ENCODE data around the gene CCDC85C.

The CCDC85C gene

DNA sequence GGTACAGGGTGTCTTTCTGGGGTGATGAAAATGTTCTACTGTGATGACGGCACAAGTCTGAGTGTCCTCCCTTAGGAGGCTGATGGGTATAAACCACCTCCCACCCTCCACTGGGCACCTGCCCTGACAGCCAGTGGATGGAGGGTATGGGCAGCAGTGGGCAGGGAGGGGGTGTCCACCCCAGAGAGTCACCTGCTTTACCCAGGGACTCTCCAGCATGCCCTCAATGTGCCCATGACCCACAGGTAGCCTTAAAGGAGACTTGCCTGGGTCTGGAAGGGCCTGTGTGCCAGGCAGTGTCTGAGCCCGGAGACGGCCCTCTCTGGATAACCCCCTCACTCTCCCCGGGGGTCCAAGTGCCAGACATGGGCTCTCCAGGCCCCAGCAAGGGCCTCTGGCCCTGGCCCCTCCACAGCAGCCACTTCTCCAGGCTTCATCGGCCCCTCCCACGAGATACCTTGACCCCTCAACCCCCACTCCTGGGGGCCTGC is 84.0 kb downstream of the CCDC85C start:
- H3K4me1 ChIP-seq, result peaks cover 0 to 28% (median 0%) of the 10 kb centered on the region in 4 donors
- intact Hi-C loops (cut with DNase I; ENCODE audit: low total_unique reads), result loop anchor here (2.0 to 5.0 kb wide), 2 partner anchors 111 to 367 kb away; no protein-coding TSS in a partner anchor
- H3K4me3 ChIP-seq, result no peak overlapping the region
- peak in 1 of 2 donors; percentile 35 for DNase-seq
- TF ChIP-seq, protein P1, sequence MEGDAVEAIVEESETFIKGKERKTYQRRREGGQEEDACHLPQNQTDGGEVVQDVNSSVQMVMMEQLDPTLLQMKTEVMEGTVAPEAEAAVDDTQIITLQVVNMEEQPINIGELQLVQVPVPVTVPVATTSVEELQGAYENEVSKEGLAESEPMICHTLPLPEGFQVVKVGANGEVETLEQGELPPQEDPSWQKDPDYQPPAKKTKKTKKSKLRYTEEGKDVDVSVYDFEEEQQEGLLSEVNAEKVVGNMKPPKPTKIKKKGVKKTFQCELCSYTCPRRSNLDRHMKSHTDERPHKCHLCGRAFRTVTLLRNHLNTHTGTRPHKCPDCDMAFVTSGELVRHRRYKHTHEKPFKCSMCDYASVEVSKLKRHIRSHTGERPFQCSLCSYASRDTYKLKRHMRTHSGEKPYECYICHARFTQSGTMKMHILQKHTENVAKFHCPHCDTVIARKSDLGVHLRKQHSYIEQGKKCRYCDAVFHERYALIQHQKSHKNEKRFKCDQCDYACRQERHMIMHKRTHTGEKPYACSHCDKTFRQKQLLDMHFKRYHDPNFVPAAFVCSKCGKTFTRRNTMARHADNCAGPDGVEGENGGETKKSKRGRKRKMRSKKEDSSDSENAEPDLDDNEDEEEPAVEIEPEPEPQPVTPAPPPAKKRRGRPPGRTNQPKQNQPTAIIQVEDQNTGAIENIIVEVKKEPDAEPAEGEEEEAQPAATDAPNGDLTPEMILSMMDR (IDR thresholded peaks at IDR 0.05), result no peak
- no peaks in the 10 kb centered on the region for H3K27me3 ChIP-seq
- peaks cover 0 to 9% (median 0%) of the 10 kb centered on the region in 3 donors for H3K36me3 ChIP-seq
- no peak overlapping the region for H3K27ac ChIP-seq
- H3K9me3 ChIP-seq, result no peaks in the 10 kb centered on the region

DNA sequence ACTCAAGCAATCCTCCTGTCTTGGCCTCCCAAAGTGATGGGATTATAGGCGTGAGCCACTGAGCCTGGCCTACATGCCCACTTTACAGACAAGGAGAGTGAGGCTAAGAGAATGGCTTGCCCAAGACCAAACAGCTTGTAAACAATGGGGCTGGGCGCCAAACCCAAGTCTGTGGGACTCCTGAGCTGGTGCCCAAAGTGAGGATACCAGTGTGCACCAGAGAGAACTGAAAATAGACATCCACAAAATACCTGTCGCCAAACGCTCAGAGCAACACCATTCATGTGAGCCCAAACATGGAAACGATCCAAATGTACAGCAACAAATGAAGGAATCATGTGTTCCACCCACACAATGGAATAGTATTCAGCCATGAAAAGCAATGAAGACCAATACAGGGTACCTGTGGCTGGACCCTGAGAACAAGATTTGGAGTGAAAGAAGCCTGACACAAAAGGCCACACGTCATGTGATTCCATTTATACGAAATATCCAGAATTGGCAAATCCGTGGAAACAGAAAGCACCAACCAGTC is 84.6 kb downstream of the CCDC85C start:
- Histone ChIP-seq H3K36me3 (peaks cover 0 to 14% (median 2%) of the 10 kb centered on the region in 3 donors), H3K9me3 (no peaks in the 10 kb centered on the region), H3K27ac (no peak overlapping the region), H3K4me1 (peaks cover 0 to 28% (median 0%) of the 10 kb centered on the region in 4 donors), H3K4me3 (no peak overlapping the region), H3K27me3 (no peaks in the 10 kb centered on the region)
- peak in 1 of 2 donors; percentile 41 for DNase-seq
- TF ChIP-seq, protein P1 (IDR thresholded peaks at IDR 0.05), result no peak
- intact Hi-C loops (cut with DNase I; ENCODE audit: low total_unique reads), result loop anchor here (2.0 kb wide), 1 partner anchor 111 kb away; no protein-coding TSS in a partner anchor

DNA sequence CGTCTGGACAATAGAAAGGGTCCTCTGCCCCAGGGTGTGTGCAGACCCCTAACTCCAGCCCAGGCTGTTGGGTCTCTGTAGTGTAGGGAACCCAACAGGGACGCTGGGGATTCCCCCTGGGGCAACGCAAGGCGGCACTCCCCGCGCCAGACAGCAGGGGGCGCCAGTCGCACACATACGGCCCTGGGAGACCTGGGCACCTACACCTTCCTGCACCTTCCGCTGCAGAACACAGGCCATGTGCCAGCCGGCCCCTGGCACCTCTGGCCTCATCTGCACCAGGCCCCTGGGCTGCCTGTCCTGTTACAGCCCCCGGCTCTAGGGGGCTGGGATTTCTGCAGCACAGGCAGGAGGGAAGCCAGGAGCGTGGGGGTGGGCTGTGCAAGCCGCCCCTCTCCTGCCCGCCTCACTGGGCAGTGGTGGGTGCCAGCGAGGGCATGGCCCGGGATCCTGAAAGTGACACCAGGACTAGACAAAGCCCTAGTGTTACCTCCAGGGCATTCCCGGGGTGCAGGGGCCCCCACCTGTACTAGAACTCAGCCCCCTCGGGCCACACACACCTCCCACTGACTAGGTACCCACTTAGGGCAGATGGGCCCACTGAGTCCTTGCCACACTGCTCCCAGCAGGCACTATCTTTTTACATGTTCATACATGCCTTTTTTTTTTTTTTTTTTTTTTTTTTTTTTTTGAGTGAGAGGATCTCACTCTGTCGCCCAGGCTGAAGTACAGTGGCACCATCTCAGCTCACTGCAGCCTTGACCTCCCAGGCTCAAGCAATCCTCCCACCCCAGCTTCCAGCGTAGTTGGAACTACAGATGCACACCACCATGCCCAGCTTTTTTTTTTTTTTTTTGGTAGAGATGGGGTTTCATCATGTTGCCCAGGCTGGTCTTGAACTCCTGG is 85.3 kb downstream of the CCDC85C start:
- H3K27ac ChIP-seq, result no peak overlapping the region
- peak; percentile 40 to 76 for DNase-seq
- H3K27me3 ChIP-seq, result no peaks in the 10 kb centered on the region
- no peaks in the 10 kb centered on the region for H3K9me3 ChIP-seq
- TF ChIP-seq, protein P1 (IDR thresholded peaks at IDR 0.05), result peak; percentile 87 to 92
- no peak overlapping the region for H3K4me3 ChIP-seq
- peaks cover 0 to 21% (median 0%) of the 10 kb centered on the region in 4 donors for H3K4me1 ChIP-seq
- intact Hi-C loops (cut with DNase I; ENCODE audit: low total_unique reads), result loop anchor here (2.0 kb wide), 1 partner anchor 112 kb away; no protein-coding TSS in a partner anchor
- peaks cover 0 to 21% (median 7%) of the 10 kb centered on the region in 3 donors for H3K36me3 ChIP-seq

DNA sequence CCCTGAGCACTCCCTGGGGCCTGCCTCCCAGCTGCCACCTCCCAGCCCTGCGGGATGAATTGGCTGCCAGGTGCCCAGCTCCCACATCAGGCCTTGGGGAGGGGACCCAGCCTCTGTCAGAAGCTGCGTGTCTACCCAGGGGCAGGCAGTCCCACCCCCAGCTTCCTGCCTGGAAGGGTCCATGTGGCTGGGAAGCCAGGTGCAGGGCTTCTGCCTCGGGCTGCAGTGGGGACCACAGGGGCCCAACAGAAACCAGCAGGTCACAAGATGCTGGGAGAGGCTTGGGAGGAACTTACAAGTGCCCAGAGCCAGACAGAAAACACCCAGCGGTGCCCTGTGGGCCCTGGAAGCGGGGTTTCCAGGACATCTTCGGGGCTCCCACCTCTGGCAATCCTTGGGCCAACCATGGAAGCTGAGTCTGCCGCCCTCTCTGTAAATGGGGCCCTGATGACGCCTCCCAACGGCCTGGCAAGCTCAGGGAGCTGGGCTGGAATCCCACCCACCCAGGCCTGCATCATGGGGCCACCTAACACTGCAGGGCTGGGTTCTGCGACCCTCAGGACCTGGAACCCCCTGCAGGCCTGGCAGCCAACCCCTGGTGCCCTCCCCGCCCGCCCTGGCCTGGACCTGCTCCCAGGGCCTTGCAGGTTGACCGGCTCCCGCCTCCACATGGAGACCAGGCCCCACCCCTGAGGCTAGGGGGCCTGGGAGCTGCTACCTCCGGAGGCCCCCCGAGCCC is 86.2 kb downstream of the CCDC85C start:
- Histone ChIP-seq H3K9me3 (no peaks in the 10 kb centered on the region), H3K27ac (no peak overlapping the region), H3K4me3 (no peak overlapping the region), H3K4me1 (peaks cover 0 to 14% (median 0%) of the 10 kb centered on the region in 4 donors), H3K27me3 (no peaks in the 10 kb centered on the region), H3K36me3 (peaks cover 0 to 30% (median 10%) of the 10 kb centered on the region in 3 donors)
- intact Hi-C loops (cut with DNase I; ENCODE audit: low total_unique reads), result loop anchor here (2.0 kb wide), 1 partner anchor 113 kb away; no protein-coding TSS in a partner anchor
- DNase-seq, result peak in 1 of 2 donors; percentile 62
- TF ChIP-seq, protein P1 (IDR thresholded peaks at IDR 0.05), result no peak

Measured in tibial artery (tissue), 4 donors.